Esophagus muscularis mucosa (tissue), 3 donors: ENCODE measurements around the gene ANKDD1A.

Source experiments
- POLR2A ChIP-seq: fragments of 450-650 bp; IDR thresholded peaks from one replicate; pipeline ENCODE4 v1.6.1; 2017; ENCODE audit warnings: antibody characterized with exemption, moderate library complexity, mild to moderate bottlenecking, low read depth
- TF ChIP-seq, protein P1 (sequence below), 3 experiments: fragments of 200-600 bp in 2 of 3; fragments of 450-650 bp in 1 of 3; sonication (generic) in 2 of 3; IDR thresholded peaks; one replicate each; pipeline ENCODE4 v1.5.1; 2017 to 2019; ENCODE audit warnings: antibody characterized with exemption in 3 of 3, mild to moderate bottlenecking in 2 of 3, moderate library complexity in 1 of 3

DNA sequence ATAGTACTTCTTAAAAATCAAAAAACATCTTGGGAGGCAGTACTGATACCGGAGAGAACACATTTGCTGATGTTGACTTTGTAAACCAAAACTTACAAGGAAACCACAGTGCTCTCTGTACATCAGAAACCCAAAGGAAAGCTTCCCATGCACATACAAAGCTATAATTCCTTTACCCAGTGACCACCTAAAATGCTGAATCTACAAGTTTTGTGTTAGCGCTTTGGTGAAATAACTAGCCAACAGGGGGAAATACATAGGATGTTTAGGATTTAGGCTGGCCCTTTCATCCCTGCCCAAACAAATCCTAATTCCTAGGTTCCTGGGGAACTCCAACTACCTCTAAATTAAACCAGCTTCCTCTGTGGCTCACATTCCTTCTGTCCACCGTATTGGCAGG, 93.3 kb downstream of the ANKDD1A start:
- TF ChIP-seq, protein P1, sequence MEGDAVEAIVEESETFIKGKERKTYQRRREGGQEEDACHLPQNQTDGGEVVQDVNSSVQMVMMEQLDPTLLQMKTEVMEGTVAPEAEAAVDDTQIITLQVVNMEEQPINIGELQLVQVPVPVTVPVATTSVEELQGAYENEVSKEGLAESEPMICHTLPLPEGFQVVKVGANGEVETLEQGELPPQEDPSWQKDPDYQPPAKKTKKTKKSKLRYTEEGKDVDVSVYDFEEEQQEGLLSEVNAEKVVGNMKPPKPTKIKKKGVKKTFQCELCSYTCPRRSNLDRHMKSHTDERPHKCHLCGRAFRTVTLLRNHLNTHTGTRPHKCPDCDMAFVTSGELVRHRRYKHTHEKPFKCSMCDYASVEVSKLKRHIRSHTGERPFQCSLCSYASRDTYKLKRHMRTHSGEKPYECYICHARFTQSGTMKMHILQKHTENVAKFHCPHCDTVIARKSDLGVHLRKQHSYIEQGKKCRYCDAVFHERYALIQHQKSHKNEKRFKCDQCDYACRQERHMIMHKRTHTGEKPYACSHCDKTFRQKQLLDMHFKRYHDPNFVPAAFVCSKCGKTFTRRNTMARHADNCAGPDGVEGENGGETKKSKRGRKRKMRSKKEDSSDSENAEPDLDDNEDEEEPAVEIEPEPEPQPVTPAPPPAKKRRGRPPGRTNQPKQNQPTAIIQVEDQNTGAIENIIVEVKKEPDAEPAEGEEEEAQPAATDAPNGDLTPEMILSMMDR (IDR thresholded peaks at IDR 0.05): no peak
- TF ChIP-seq POLR2A: no peak
